GM23248 (cell line): ENCODE data around the gene MECR.

Experiments used
- EZH2 ChIP-seq: fragments of 200-600 bp; sonication (generic); IDR thresholded peaks from 2 replicates; pipeline ENCODE4 v1.6.1; 2018; ENCODE audit warnings: antibody characterized with exemption, mild to moderate bottlenecking; ENCODE audit not compliant: insufficient read depth, poor library complexity, severe bottlenecking
- EZH2phosphoT487 ChIP-seq: fragments of 200-600 bp; sonication (generic); IDR thresholded peaks from 2 replicates; pipeline ENCODE4 v1.6.1; 2018; ENCODE audit warnings: antibody characterized with exemption, moderate library complexity, mild to moderate bottlenecking, low read depth; ENCODE audit not compliant: insufficient read depth

DNA sequence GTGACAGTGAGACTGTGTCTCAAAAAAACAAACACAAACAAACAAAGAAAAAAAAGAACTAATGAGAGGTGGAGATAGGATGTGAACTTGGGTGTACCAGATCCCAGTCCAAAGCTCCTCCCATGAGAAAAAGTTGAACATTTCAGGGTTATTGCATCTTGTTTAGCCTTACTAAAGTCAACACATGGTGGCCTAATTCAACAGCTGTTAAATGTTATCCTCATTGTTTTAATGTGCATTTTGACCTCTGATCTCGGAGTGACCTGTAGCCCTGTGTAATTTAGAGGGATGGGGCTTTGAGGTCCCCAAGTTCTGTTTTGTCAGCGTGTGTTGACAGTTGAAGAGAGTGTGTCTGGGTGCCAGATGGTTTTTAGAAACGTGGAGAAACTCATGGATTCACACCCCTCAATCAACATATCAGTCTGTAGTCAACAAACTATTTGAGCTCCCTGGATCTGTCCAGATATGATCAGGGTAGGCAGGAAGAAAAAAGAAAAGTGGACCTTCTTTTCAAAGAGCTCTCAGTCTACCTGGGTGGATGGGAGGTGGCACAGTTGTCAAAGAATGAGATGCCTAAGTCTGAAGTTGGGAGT lies 40.3 kb upstream of the MECR start:
- TF ChIP-seq EZH2: no peak
- TF ChIP-seq EZH2phosphoT487: no peak
